ENCODE results near the gene SAP30BP. TPM values are rescaled to one million over a fixed set of nuclear protein-coding genes. Genes with fewer than 3 reads are reported as not detected.

The SAP30BP gene
- total RNA-seq, 3 donors from 2014 or later (not counting 1 experiment from before 2014, with no cell fraction given) = 234 to 246 (median 240) TPM

- no peaks in the 10 kb centered on the region for H3K36me3 ChIP-seq (ENCODE audit: control insufficient read depth, insufficient read depth, low read length)
- Mint-ChIP-seq H3K9me3 (no peaks in the 10 kb centered on the region), H3K27me3 (ENCODE audit: low read depth in 2 of 2) (peaks cover 0 to 3% of the 10 kb centered on the region in 2 donors), H3K4me3 (peak overlapping the region; percentile 17), H3K27ac (no peak overlapping the region), H3K36me3 (no peaks in the 10 kb centered on the region), H3K4me1 (peaks cover 0 to 10% of the 10 kb centered on the region in 2 donors)
- peaks cover 8% of the 10 kb centered on the region for H3K27me3 ChIP-seq (ENCODE audit: control insufficient read depth, insufficient read depth, low read length)
- intact Hi-C loops (cut with micrococcal nuclease) = no loop called here
- no peaks in the 10 kb centered on the region for H3K9me3 ChIP-seq (ENCODE audit: control insufficient read depth, insufficient read depth, low read length)
- peaks cover 13% of the 10 kb centered on the region for H3K4me1 ChIP-seq (ENCODE audit: control insufficient read depth, insufficient read depth, low read length)
- no peak for TF ChIP-seq CTCF (IDR thresholded peaks at IDR 0.05)
- H3K27ac ChIP-seq (ENCODE audit: low read length) = no peak overlapping the region
- ATAC-seq = no peak
- no peak for DNase-seq
- H3K4me3 ChIP-seq (ENCODE audit: low read length) = no peak overlapping the region
- 96% methylated on average over 9 of the region's 9 CpGs for WGBS (ENCODE audit: insufficient coverage)
Observed at GRCh38 chr17:75722542-75723095, 55.5 kb downstream of the SAP30BP start.

- Mint-ChIP-seq H3K36me3 (no peaks in the 10 kb centered on the region), H3K4me3 (peak overlapping the region; percentile 17), H3K27me3 (ENCODE audit: low read depth in 2 of 2) (peaks cover 0 to 3% of the 10 kb centered on the region in 2 donors), H3K27ac (no peak overlapping the region), H3K4me1 (peaks cover 0 to 10% of the 10 kb centered on the region in 2 donors), H3K9me3 (no peaks in the 10 kb centered on the region)
- TF ChIP-seq CTCF (IDR thresholded peaks at IDR 0.05) = no peak
- 88% methylated on average over 18 of the region's 18 CpGs for WGBS (ENCODE audit: insufficient coverage)
- Histone ChIP-seq H3K4me1 (ENCODE audit: control insufficient read depth, insufficient read depth, low read length) (peaks cover 13% of the 10 kb centered on the region), H3K27me3 (ENCODE audit: control insufficient read depth, insufficient read depth, low read length) (peaks cover 8% of the 10 kb centered on the region), H3K4me3 (ENCODE audit: low read length) (no peak overlapping the region), H3K36me3 (ENCODE audit: control insufficient read depth, insufficient read depth, low read length) (no peaks in the 10 kb centered on the region), H3K9me3 (ENCODE audit: control insufficient read depth, insufficient read depth, low read length) (no peaks in the 10 kb centered on the region), H3K27ac (ENCODE audit: low read length) (no peak overlapping the region)
- ATAC-seq (no peak), DNase-seq (no peak)
- intact Hi-C loops (cut with micrococcal nuclease) = no loop called here
Observed at GRCh38 chr17:75723171-75723930, 56.2 kb downstream of the SAP30BP start.

DNA sequence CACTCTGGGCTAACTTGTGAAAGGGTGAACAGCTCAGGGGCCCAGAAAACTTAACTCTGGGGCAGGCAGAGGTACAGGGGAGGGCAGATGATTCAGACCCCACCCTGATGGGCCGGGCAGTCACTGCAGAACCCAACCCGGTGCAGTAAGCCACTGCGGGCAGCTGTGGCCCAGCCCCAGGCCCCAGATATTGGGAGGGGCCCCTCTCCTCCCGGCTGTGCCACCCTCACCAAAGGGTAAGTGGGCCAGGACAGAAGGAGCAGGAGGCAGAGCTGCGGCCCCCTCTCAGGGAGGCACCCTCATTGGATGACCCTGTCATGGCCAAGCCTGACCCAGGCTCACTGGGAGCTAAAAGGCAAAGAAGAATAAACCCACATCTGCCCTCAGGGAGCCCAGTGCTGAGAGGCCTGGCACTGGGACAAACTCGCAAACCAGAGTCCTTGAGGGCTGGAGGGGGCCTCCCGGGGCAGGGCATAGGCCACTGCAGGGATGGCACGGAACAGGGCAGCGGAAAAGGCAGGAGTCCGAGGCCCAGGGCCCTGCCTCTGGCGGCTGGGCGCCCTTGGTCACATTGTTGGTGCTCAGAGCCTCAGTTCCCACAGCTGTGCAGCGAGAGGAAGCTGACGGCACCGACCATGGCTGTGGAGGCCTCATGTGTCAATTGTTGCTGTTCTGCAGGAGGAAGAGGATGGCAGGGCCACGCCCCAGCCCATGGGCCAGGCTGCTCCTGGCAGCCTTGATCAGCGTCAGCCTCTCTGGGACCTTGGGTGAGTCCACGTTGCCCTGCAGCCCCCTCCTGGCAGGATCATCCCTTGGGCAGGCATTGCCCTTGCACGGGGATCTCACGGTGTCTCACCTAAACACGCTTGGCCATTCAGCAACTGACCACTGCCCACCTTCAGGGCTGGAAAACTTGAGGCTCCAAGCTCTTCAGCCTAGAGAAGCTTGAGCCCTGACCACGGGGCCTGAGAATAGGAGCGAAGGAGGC lies 57.2 kb downstream of the SAP30BP start:
- Mint-ChIP-seq H3K36me3 (no peaks in the 10 kb centered on the region), H3K4me1 (peaks cover 0 to 10% of the 10 kb centered on the region in 2 donors), H3K4me3 (no peak overlapping the region), H3K27me3 (ENCODE audit: low read depth in 2 of 2) (peaks cover 0 to 3% of the 10 kb centered on the region in 2 donors), H3K9me3 (no peaks in the 10 kb centered on the region), H3K27ac (no peak overlapping the region)
- H3K27ac ChIP-seq (ENCODE audit: low read length) = no peak overlapping the region
- WGBS (ENCODE audit: insufficient coverage) = 89% methylated on average over 23 of the region's 23 CpGs
- H3K27me3 ChIP-seq (ENCODE audit: control insufficient read depth, insufficient read depth, low read length) = peaks cover 8% of the 10 kb centered on the region
- intact Hi-C loops (cut with micrococcal nuclease) = no loop called here
- no peak overlapping the region for H3K4me3 ChIP-seq (ENCODE audit: low read length)
- H3K36me3 ChIP-seq (ENCODE audit: control insufficient read depth, insufficient read depth, low read length) = no peaks in the 10 kb centered on the region
- ATAC-seq = no peak
- H3K4me1 ChIP-seq (ENCODE audit: control insufficient read depth, insufficient read depth, low read length) = peaks cover 13% of the 10 kb centered on the region
- TF ChIP-seq CTCF (IDR thresholded peaks at IDR 0.05) = no peak
- no peak for DNase-seq
- no peaks in the 10 kb centered on the region for H3K9me3 ChIP-seq (ENCODE audit: control insufficient read depth, insufficient read depth, low read length)
